Endodermal cell (in vitro differentiated cells): ENCODE data around the gene SYP. TPM values are rescaled to one million over a fixed set of nuclear protein-coding genes. Genes with fewer than 3 reads are reported as not detected.

Experiments
- DNase-seq: peaks from one replicate; pipeline ENCODE4 v3.0.0-alpha.2; 2017
- H3K27ac ChIP-seq: 2 replicates; pipeline ENCODE4 v1.5.1; 2013; ENCODE audit warnings: mild to moderate bottlenecking, low read depth, low read length, moderate library complexity
- H3K27me3 ChIP-seq: 2 replicates; pipeline ENCODE4 v1.6.1; 2013; ENCODE audit warnings: mild to moderate bottlenecking, low read length, moderate library complexity; ENCODE audit not compliant: insufficient read depth, control insufficient read depth, poor library complexity, severe bottlenecking
- H3K36me3 ChIP-seq: 2 replicates; pipeline ENCODE4 v1.7.0; 2013; ENCODE audit warnings: mild to moderate bottlenecking, low read length, moderate library complexity; ENCODE audit not compliant: control insufficient read depth, insufficient read depth
- H3K4me1 ChIP-seq: one replicate; pipeline ENCODE4 v1.7.0; 2013; ENCODE audit warnings: low read length; ENCODE audit not compliant: control insufficient read depth, insufficient read depth
- H3K4me3 ChIP-seq: 2 replicates; pipeline ENCODE4 v1.5.1; 2013; ENCODE audit warnings: mild to moderate bottlenecking, low read length, moderate library complexity
- H3K9ac ChIP-seq: 2 replicates; pipeline ENCODE4 v1.6.1; 2013; ENCODE audit warnings: mild to moderate bottlenecking, low read length, moderate library complexity; ENCODE audit not compliant: poor library complexity, severe bottlenecking; ENCODE audit errors: extremely low read depth
- H3K9me3 ChIP-seq: 2 replicates; pipeline ENCODE4 v1.6.1; 2013; ENCODE audit warnings: mild to moderate bottlenecking, low read length, moderate library complexity; ENCODE audit not compliant: control insufficient read depth
- H3K27ac Mint-ChIP-seq: 2 replicates; pipeline ENCODE4 v1.8.0; 2020; ENCODE audit warnings: mixed read lengths
- H3K27me3 Mint-ChIP-seq: 2 replicates; pipeline ENCODE4 v1.8.0; 2021; ENCODE audit warnings: mild to moderate bottlenecking, mixed read lengths; ENCODE audit not compliant: insufficient read depth
- H3K36me3 Mint-ChIP-seq: 2 replicates; pipeline ENCODE4 v1.8.0; 2020; ENCODE audit warnings: low read depth, mixed read lengths
- H3K4me1 Mint-ChIP-seq: 2 replicates; pipeline ENCODE4 v1.8.0; 2020; ENCODE audit warnings: mixed read lengths
- H3K4me3 Mint-ChIP-seq: 2 replicates; pipeline ENCODE4 v1.8.0; 2020; ENCODE audit warnings: mild to moderate bottlenecking, moderate library complexity, mixed read lengths
- H3K9me3 Mint-ChIP-seq: 2 replicates; pipeline ENCODE4 v1.8.0; 2020; ENCODE audit warnings: mild to moderate bottlenecking, mixed read lengths
- WGBS, 2 experiments: methylation state at CpG; one replicate each; pipeline versions ENCODE4 v1.1.5 to v1.1.7; 2013; ENCODE audit warnings: missing lambda C conversion rate in 2 of 2, mixed read lengths in 1 of 2; ENCODE audit not compliant: insufficient coverage in 1 of 2, insufficient read length in 1 of 2; 5-methylcytosine and 5-hydroxymethylcytosine counted together
- total RNA-seq, 2 donors: library from RNA; stranded (reverse); fragmentation: NEBNext Ultra II Directional in 1 of 2; extraction: Animal tissue kit (Norgen Biotek cat#: 25700) in 1 of 2; gene quantifications; 2 replicates in 1 of 2; 3 replicates in 1 of 2; pipeline ENCODE4 v1.2.1, GENCODE V29; 2021
- TF ChIP-seq, protein P1 (sequence below): fragments of 200-600 bp; sonication (generic); conservative IDR thresholded peaks from 2 replicates; pipeline ENCODE4 v1.5.0; 2021; ENCODE audit warnings: antibody characterized with exemption, mild to moderate bottlenecking

Gene SYP
- total RNA-seq, 2 donors from 2014 or later = 0.48 to 0.51 TPM

GRCh38 chrX:49244207-49244606 is 44.2 kb upstream of the SYP start:
- no peak overlapping the region for H3K27ac Mint-ChIP-seq
- Histone ChIP-seq H3K27me3 (no peaks in the 10 kb centered on the region), H3K4me3 (no peak overlapping the region), H3K9ac (no peak overlapping the region), H3K9me3 (no peaks in the 10 kb centered on the region), H3K4me1 (no peaks in the 10 kb centered on the region), H3K36me3 (peaks cover 3% of the 10 kb centered on the region), H3K27ac (no peak overlapping the region)
- no peak overlapping the region for H3K4me3 Mint-ChIP-seq
- DNase-seq = no peak
- peaks cover 63% of the 10 kb centered on the region for H3K9me3 Mint-ChIP-seq
- 91% methylated on average over 2 of the region's 2 CpGs; no CpG with 5 or more reads in 1 of the 2 experiments for WGBS, 2 experiments
- no peaks in the 10 kb centered on the region for H3K27me3 Mint-ChIP-seq
- TF ChIP-seq, protein P1, sequence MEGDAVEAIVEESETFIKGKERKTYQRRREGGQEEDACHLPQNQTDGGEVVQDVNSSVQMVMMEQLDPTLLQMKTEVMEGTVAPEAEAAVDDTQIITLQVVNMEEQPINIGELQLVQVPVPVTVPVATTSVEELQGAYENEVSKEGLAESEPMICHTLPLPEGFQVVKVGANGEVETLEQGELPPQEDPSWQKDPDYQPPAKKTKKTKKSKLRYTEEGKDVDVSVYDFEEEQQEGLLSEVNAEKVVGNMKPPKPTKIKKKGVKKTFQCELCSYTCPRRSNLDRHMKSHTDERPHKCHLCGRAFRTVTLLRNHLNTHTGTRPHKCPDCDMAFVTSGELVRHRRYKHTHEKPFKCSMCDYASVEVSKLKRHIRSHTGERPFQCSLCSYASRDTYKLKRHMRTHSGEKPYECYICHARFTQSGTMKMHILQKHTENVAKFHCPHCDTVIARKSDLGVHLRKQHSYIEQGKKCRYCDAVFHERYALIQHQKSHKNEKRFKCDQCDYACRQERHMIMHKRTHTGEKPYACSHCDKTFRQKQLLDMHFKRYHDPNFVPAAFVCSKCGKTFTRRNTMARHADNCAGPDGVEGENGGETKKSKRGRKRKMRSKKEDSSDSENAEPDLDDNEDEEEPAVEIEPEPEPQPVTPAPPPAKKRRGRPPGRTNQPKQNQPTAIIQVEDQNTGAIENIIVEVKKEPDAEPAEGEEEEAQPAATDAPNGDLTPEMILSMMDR = no peak
- H3K4me1 Mint-ChIP-seq = no peaks in the 10 kb centered on the region
- peaks cover 19% of the 10 kb centered on the region for H3K36me3 Mint-ChIP-seq

DNA sequence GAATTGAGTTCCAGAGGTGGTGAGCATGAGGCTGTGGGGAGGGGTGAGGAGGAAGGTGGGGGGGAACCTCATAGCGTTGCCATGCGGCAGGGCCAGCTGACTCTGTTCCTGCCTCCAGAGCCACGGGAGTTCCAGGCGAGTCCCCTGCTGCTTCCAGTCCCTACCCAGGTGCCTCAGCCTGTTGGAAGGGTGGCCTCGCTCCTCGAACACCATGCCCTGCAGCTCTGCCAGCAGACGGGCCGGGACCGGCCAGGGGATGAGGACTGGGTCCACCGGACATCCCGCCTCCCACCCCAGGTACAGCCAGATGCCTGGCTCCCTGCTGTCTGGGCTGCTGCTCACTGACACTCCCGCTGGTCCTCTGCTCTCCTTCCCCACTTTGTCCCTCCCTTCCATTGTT is 43.2 kb upstream of the SYP start:
- TF ChIP-seq, protein P1 = no peak
- Histone ChIP-seq H3K27ac (no peak overlapping the region), H3K9ac (no peak overlapping the region), H3K4me1 (no peaks in the 10 kb centered on the region), H3K9me3 (no peaks in the 10 kb centered on the region), H3K27me3 (no peaks in the 10 kb centered on the region), H3K4me3 (no peak overlapping the region), H3K36me3 (peaks cover 3% of the 10 kb centered on the region)
- H3K4me1 Mint-ChIP-seq = no peaks in the 10 kb centered on the region
- H3K36me3 Mint-ChIP-seq = peaks cover 19% of the 10 kb centered on the region
- H3K9me3 Mint-ChIP-seq = peaks cover 59% of the 10 kb centered on the region
- WGBS, 2 experiments = 90 to 100% methylated on average over 2 to 12 of the region's 12 CpGs
- no peak overlapping the region for H3K4me3 Mint-ChIP-seq
- no peak overlapping the region for H3K27ac Mint-ChIP-seq
- no peak for DNase-seq
- no peaks in the 10 kb centered on the region for H3K27me3 Mint-ChIP-seq

DNA sequence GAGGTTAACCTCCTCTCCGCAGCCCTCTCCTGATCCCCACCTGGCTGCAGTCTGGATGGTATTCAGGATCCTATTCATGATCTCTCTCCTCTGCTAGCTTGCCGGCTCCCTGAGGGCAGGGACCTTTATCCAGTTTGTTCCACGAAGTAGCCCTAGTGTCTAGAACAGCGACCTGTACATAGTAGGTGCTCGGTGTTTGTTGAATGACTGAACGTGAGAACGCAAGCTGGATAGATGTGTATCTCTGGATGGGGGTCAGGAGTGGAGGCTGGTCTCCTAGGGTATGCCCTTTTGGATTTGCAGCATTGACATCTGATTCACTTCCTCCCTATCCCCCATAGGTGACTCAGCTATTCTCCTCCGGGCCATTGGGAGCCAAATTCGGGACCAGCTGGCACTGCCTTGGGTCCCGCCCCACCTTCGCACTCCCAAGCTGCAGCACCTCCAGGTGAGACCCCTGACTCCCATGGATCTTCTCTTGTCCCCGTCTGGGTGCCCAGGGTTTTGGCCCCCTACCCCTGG is 42.6 kb upstream of the SYP start:
- no peak overlapping the region for H3K27ac Mint-ChIP-seq
- no peaks in the 10 kb centered on the region for H3K4me1 Mint-ChIP-seq
- TF ChIP-seq, protein P1 = no peak

More for the DNA sequence above, 42.6 kb upstream of the SYP start:
- Mint-ChIP-seq H3K9me3 (peaks cover 55% of the 10 kb centered on the region), H3K27me3 (no peaks in the 10 kb centered on the region), H3K4me3 (no peak overlapping the region), H3K36me3 (peaks cover 19% of the 10 kb centered on the region)
- WGBS, 2 experiments = 82 to 91% methylated on average over 2 to 12 of the region's 12 CpGs
- no peak overlapping the region for H3K4me3 ChIP-seq
- H3K27me3 ChIP-seq = no peaks in the 10 kb centered on the region
- no peak overlapping the region for H3K9ac ChIP-seq
- H3K4me1 ChIP-seq = no peaks in the 10 kb centered on the region
- peaks cover 3% of the 10 kb centered on the region for H3K36me3 ChIP-seq
- no peak for DNase-seq
- no peak overlapping the region for H3K27ac ChIP-seq
- no peaks in the 10 kb centered on the region for H3K9me3 ChIP-seq
